ENCODE measurements around the gene ENTR1. TPM values are rescaled to one million over a fixed set of nuclear protein-coding genes. Genes with fewer than 3 reads are reported as not detected.

The ENTR1 gene
- total RNA-seq, 5 donors from 2014 or later (not counting 1 experiment from before 2014, with no cell fraction given) = 57.7 to 103 (median 95.6) TPM

DNA sequence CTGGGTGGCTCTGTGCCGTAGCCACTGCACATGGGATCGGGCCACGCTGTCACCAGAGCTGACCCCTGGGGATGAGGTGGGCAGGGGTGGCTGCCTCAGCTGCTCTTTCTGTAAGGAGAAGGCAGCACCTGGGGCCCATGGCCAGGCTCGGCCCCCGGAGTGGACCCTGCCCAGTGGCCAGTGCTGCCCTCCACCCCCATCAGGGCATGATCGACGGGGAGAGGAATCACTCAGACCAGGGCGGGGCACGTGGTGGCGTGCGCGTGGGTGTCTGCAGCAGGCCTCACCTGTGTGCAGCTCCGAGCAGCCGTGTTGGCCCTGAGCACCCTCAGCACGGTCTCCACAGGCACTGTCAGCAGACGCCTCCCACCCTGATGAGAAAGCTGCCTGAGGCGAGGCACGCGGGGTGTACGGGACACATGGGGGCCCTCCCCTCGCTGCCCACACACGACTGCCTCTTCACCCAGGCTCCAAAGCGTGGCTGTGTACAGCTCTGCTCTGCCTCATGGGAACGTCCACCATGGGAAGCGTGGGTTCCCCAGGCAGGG is 28.4 kb downstream of the ENTR1 start:
- H3K27ac Mint-ChIP-seq = no peak overlapping the region
- DNase-seq (no peak), ATAC-seq (replicated peaks in 1 of 4) (no peak)
- Histone ChIP-seq H3K36me3 (ENCODE audit: control insufficient read depth in 2 of 2, extremely low read depth in 1 of 2, insufficient read depth in 1 of 2, low read length in 1 of 2) (peaks cover 19 to 47% of the 10 kb centered on the region in 2 donors), H3K4me3 (ENCODE audit: control insufficient read depth in 1 of 2, extremely low read depth in 1 of 2, low read length in 1 of 2) (no peak overlapping the region), H3K27me3 (replicated peaks in 1 of 2; ENCODE audit: control insufficient read depth in 2 of 2, extremely low read depth in 1 of 2, insufficient read depth in 2 of 2, low read length in 1 of 2) (no peaks in the 10 kb centered on the region), H3K4me1 (ENCODE audit: control insufficient read depth in 1 of 2, extremely low read depth in 1 of 2, insufficient read depth in 2 of 2, low read length in 2 of 2) (peaks cover 5 to 20% of the 10 kb centered on the region in 2 experiments), H3K9me3 (no peaks in the 10 kb centered on the region), H3K27ac (ENCODE audit: low read length) (no peak overlapping the region)
- H3K27me3 Mint-ChIP-seq = no peaks in the 10 kb centered on the region
- ChIA-PET POLR2A (no interaction called here), CTCF (interaction anchor here in 1 of 2 donors (0.6 kb wide), 1 partner anchor 15 kb away, joined by 3 read pairs; no protein-coding TSS in a partner anchor)
- 91% methylated on average over 24 of the region's 25 CpGs for WGBS (ENCODE audit: insufficient coverage)
- H3K36me3 Mint-ChIP-seq = peaks cover 20% of the 10 kb centered on the region
- no peak overlapping the region for H3K4me3 Mint-ChIP-seq
- peaks cover 8 to 21% (median 20%) of the 10 kb centered on the region in 3 donors for H3K4me1 Mint-ChIP-seq
- H3K9me3 Mint-ChIP-seq = no peaks in the 10 kb centered on the region

DNA sequence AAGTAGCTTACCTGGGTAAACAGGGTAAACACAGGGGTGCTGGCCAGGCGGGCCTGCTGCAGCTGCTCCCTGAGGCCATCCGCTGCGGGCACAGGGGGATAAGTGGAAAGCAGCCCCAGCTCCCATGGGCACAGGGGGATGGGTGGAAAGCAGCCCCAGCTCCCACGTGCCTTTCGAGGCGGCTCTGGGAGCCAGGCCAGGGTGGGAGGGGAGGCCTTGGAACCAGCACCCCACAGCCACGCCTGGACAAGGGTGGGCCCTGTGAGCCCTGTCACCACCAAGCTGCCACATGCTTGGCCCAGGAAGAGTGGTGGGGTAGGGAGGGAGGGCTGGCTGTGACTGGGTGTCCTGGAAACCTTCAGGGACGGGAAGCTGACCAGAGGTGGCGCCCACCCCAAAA is 29.1 kb downstream of the ENTR1 start:
- H3K27me3 ChIP-seq (replicated peaks in 1 of 2; ENCODE audit: control insufficient read depth in 2 of 2, extremely low read depth in 1 of 2, insufficient read depth in 2 of 2, low read length in 1 of 2) = no peaks in the 10 kb centered on the region
- Mint-ChIP-seq H3K4me3 (no peak overlapping the region), H3K36me3 (peaks cover 20% of the 10 kb centered on the region), H3K27me3 (no peaks in the 10 kb centered on the region), H3K27ac (no peak overlapping the region), H3K4me1 (peaks cover 8 to 21% (median 20%) of the 10 kb centered on the region in 3 donors), H3K9me3 (no peaks in the 10 kb centered on the region)
- ATAC-seq (replicated peaks in 1 of 4) = no peak
- peaks cover 5 to 20% of the 10 kb centered on the region in 2 experiments for H3K4me1 ChIP-seq (ENCODE audit: control insufficient read depth in 1 of 2, extremely low read depth in 1 of 2, insufficient read depth in 2 of 2, low read length in 2 of 2)
- DNase-seq = no peak
- no peak overlapping the region for H3K27ac ChIP-seq (ENCODE audit: low read length)
- H3K4me3 ChIP-seq (ENCODE audit: control insufficient read depth in 1 of 2, extremely low read depth in 1 of 2, low read length in 1 of 2) = no peak overlapping the region
- WGBS (ENCODE audit: insufficient coverage) = 100% methylated on average over 7 of the region's 9 CpGs
- POLR2A ChIA-PET = interaction anchor here in 1 of 2 donors (0.7 kb wide), 1 partner anchor 13 kb away, joined by 4 read pairs; no protein-coding TSS in a partner anchor
- peaks cover 19 to 42% of the 10 kb centered on the region in 2 donors for H3K36me3 ChIP-seq (ENCODE audit: control insufficient read depth in 2 of 2, extremely low read depth in 1 of 2, insufficient read depth in 1 of 2, low read length in 1 of 2)
- CTCF ChIA-PET = interaction anchor here in 1 of 2 donors (0.6 kb wide), 1 partner anchor 16 kb away, joined by 3 read pairs; no protein-coding TSS in a partner anchor
- H3K9me3 ChIP-seq = no peaks in the 10 kb centered on the region

DNA sequence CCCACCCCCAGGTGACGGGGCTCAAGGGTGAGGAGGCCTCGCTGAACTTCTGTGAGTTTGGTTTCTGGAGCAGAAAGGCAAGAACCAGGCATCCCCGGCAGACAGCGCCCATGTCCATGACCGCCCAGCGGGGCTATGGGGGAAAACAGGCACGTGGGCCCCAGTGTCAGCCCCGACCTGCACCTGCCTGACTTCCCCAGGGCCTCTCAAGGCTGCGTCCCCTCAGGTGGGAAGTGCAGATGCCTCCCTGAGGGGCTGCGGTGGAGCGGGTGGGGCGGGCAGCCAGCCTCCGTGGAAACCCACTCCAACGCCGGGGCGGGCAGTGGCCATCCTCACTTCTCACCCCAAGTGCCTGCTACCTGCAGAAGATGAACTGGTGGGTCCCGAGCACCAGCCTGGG is 30.0 kb downstream of the ENTR1 start:
- H3K4me1 Mint-ChIP-seq = peaks cover 8 to 13% (median 11%) of the 10 kb centered on the region in 3 donors
- H3K4me3 ChIP-seq (ENCODE audit: control insufficient read depth in 1 of 2, extremely low read depth in 1 of 2, low read length in 1 of 2) = no peak overlapping the region
- no peak overlapping the region for H3K27ac Mint-ChIP-seq
- no peaks in the 10 kb centered on the region for H3K27me3 ChIP-seq (replicated peaks in 1 of 2; ENCODE audit: control insufficient read depth in 2 of 2, extremely low read depth in 1 of 2, insufficient read depth in 2 of 2, low read length in 1 of 2)
- no peak for DNase-seq
- no peaks in the 10 kb centered on the region for H3K9me3 ChIP-seq
- ChIA-PET CTCF (no interaction called here), POLR2A (no interaction called here)
- peaks cover 20 to 42% of the 10 kb centered on the region in 2 donors for H3K36me3 ChIP-seq (ENCODE audit: control insufficient read depth in 2 of 2, extremely low read depth in 1 of 2, insufficient read depth in 1 of 2, low read length in 1 of 2)
- no peak overlapping the region for H3K27ac ChIP-seq (ENCODE audit: low read length)
- no peak overlapping the region for H3K4me3 Mint-ChIP-seq
- no peak for ATAC-seq (replicated peaks in 1 of 4)
- WGBS (ENCODE audit: insufficient coverage) = 94% methylated on average over 15 of the region's 17 CpGs
- H3K27me3 Mint-ChIP-seq = no peaks in the 10 kb centered on the region
- no peaks in the 10 kb centered on the region for H3K9me3 Mint-ChIP-seq
- peaks cover 5 to 14% of the 10 kb centered on the region in 2 experiments for H3K4me1 ChIP-seq (ENCODE audit: control insufficient read depth in 1 of 2, extremely low read depth in 1 of 2, insufficient read depth in 2 of 2, low read length in 2 of 2)
- H3K36me3 Mint-ChIP-seq = peaks cover 14% of the 10 kb centered on the region

DNA sequence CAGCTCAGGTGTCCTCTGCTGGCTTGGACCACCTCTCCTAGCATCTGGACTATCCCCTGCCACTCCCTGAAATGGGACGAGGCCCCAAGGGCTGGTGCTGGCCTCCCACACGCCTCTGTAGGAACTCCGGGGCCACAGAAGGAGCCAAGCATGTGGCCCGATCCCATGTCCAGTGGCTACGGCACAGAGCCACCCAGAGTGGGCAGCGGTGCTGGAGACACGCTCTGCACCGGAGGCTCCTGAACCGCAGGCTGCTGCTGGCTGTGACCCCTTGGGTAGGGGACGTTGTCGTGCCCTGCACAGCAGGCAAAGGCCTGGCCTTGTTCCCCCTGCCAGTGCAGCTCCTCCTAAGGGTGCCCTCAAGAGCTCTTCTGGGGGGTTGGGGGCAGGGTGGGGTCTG is 30.5 kb downstream of the ENTR1 start:
- DNase-seq (no peak), ATAC-seq (replicated peaks in 1 of 4) (no peak)
- POLR2A ChIA-PET = no interaction called here
- Histone ChIP-seq H3K36me3 (ENCODE audit: control insufficient read depth in 2 of 2, extremely low read depth in 1 of 2, insufficient read depth in 1 of 2, low read length in 1 of 2) (peaks cover 24 to 42% of the 10 kb centered on the region in 2 donors), H3K9me3 (no peaks in the 10 kb centered on the region), H3K27ac (ENCODE audit: low read length) (no peak overlapping the region), H3K4me3 (ENCODE audit: control insufficient read depth in 1 of 2, extremely low read depth in 1 of 2, low read length in 1 of 2) (no peak overlapping the region), H3K27me3 (replicated peaks in 1 of 2; ENCODE audit: control insufficient read depth in 2 of 2, extremely low read depth in 1 of 2, insufficient read depth in 2 of 2, low read length in 1 of 2) (no peaks in the 10 kb centered on the region), H3K4me1 (ENCODE audit: control insufficient read depth in 1 of 2, extremely low read depth in 1 of 2, insufficient read depth in 2 of 2, low read length in 2 of 2) (peaks cover 2 to 11% of the 10 kb centered on the region in 2 experiments)
- no peak overlapping the region for H3K27ac Mint-ChIP-seq
- H3K27me3 Mint-ChIP-seq = no peaks in the 10 kb centered on the region
- no peaks in the 10 kb centered on the region for H3K9me3 Mint-ChIP-seq
- H3K4me1 Mint-ChIP-seq = peaks cover 4 to 8% (median 6%) of the 10 kb centered on the region in 3 donors
- CTCF ChIA-PET = no interaction called here
- 92% methylated on average over 8 of the region's 11 CpGs for WGBS (ENCODE audit: insufficient coverage)
- H3K4me3 Mint-ChIP-seq = no peak overlapping the region
- H3K36me3 Mint-ChIP-seq = peaks cover 11% of the 10 kb centered on the region

DNA sequence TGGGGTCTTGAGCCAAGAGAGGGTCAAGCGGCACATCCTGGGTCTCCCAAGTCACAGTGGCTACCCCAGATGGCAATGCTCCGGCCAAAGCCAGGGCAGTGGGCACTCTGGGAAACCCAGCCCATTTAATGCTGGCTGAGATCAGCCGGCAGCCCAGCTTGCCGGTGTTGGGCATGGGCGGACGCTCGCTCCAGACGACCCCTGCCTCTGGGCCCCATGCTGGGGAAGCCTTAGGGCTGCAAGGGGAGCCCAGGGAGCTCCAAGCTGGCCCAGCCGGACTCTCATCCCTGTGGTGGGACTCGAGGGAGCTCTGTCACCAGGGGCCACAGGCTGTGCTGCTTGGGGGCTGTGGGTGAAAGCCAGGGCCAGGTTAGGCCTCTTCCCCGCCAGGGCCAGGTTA is 31.0 kb downstream of the ENTR1 start:
- H3K27me3 ChIP-seq (replicated peaks in 1 of 2; ENCODE audit: control insufficient read depth in 2 of 2, extremely low read depth in 1 of 2, insufficient read depth in 2 of 2, low read length in 1 of 2) = no peaks in the 10 kb centered on the region
- CTCF ChIA-PET = no interaction called here
- no peaks in the 10 kb centered on the region for H3K9me3 ChIP-seq
- Mint-ChIP-seq H3K4me3 (no peak overlapping the region), H3K9me3 (no peaks in the 10 kb centered on the region), H3K4me1 (peaks cover 0 to 3% (median 2%) of the 10 kb centered on the region in 3 donors), H3K27ac (no peak overlapping the region), H3K36me3 (peaks cover 8% of the 10 kb centered on the region), H3K27me3 (no peaks in the 10 kb centered on the region)
- peaks cover 0 to 6% of the 10 kb centered on the region in 2 experiments for H3K4me1 ChIP-seq (ENCODE audit: control insufficient read depth in 1 of 2, extremely low read depth in 1 of 2, insufficient read depth in 2 of 2, low read length in 2 of 2)
- peaks cover 24 to 42% of the 10 kb centered on the region in 2 donors for H3K36me3 ChIP-seq (ENCODE audit: control insufficient read depth in 2 of 2, extremely low read depth in 1 of 2, insufficient read depth in 1 of 2, low read length in 1 of 2)
- H3K4me3 ChIP-seq (ENCODE audit: control insufficient read depth in 1 of 2, extremely low read depth in 1 of 2, low read length in 1 of 2) = no peak overlapping the region
- ATAC-seq (replicated peaks in 1 of 4) (no peak), DNase-seq (no peak)
- over 99% methylated on average over 9 of the region's 11 CpGs for WGBS (ENCODE audit: insufficient coverage)
- H3K27ac ChIP-seq (ENCODE audit: low read length) = no peak overlapping the region
- POLR2A ChIA-PET = no interaction called here

DNA sequence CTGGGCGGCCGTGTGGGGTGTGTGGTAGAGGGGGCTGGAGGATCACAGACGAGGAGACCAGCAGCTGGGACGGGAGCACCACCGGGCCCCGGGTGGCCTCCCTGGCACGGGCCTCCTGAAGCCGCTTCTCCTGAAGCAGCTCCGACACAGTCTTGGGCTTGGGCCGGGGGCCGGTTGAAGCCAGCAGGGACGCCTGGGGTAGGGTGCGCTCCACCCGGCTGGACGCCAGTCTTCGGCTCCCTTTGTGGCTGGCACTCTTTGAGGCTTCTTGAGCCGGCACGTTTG is 31.5 kb downstream of the ENTR1 start:
- WGBS (ENCODE audit: insufficient coverage) = 96% methylated on average over 8 of the region's 18 CpGs
- CTCF ChIA-PET = no interaction called here

More for the DNA sequence above, 31.5 kb downstream of the ENTR1 start:
- Histone ChIP-seq H3K27me3 (replicated peaks in 1 of 2; ENCODE audit: control insufficient read depth in 2 of 2, extremely low read depth in 1 of 2, insufficient read depth in 2 of 2, low read length in 1 of 2) (no peaks in the 10 kb centered on the region), H3K4me3 (ENCODE audit: control insufficient read depth in 1 of 2, extremely low read depth in 1 of 2, low read length in 1 of 2) (no peak overlapping the region), H3K27ac (ENCODE audit: low read length) (no peak overlapping the region), H3K4me1 (ENCODE audit: control insufficient read depth in 1 of 2, extremely low read depth in 1 of 2, insufficient read depth in 2 of 2, low read length in 2 of 2) (peaks cover 0 to 1% of the 10 kb centered on the region in 2 experiments), H3K36me3 (ENCODE audit: control insufficient read depth in 2 of 2, extremely low read depth in 1 of 2, insufficient read depth in 1 of 2, low read length in 1 of 2) (peaks cover 24 to 38% of the 10 kb centered on the region in 2 donors), H3K9me3 (no peaks in the 10 kb centered on the region)
- no peak for ATAC-seq (replicated peaks in 1 of 4)
- no peak overlapping the region for H3K27ac Mint-ChIP-seq
- POLR2A ChIA-PET = no interaction called here
- H3K9me3 Mint-ChIP-seq = no peaks in the 10 kb centered on the region
- no peak for DNase-seq
- H3K4me1 Mint-ChIP-seq = peaks cover 0 to 2% (median 0%) of the 10 kb centered on the region in 3 donors
- no peaks in the 10 kb centered on the region for H3K27me3 Mint-ChIP-seq
- peaks cover 4% of the 10 kb centered on the region for H3K36me3 Mint-ChIP-seq
- H3K4me3 Mint-ChIP-seq = no peak overlapping the region
